Stimulated activated CD8-positive, alpha-beta memory T cell treated with anti-CD3 and anti-CD28 coated beads, Interleukin-2, amount 100 ng/mL, for 48 hours (primary cell): ENCODE measurements around the gene C19orf25.
"Not testable (repeated sequence)": the region's sequence is repeated elsewhere in the genome, so short reads cannot be mapped to it uniquely, and the experiment has no call there.

ENCODE experiments used
- DNase-seq, 2 donors: peaks; one replicate each; pipeline ENCODE4 v3.0.0-alpha.2; 2020; ENCODE audit warnings: low read depth in 2 of 2

The C19orf25 gene

DNA sequence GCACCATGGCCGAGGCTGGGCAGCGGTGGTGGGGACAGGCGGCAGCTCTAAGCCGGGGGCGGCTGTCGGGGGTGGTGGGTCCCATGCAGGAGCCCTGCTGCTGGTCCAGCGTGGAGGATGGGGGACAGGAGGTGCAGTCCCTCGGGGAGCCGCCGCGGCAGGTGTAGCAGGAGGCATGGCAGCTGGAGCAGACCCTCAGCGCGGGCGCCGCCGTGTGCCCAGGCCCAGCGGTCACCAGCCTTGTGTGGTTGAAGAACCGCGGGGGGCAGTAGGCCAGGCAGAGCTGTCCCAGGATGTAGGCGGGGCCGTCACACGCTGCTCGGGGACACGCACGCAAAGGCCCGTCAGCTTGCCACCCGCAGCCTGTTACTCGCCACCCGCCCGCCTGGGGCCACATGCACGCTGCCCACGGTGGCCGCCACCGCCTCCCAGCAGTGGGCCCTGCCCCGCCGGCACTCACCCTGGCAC lies 2.9 kb upstream of the C19orf25 start:
- DNase-seq = no peak

- DNase-seq = no peak
Observed at GRCh38 chr19:1481224-1481892, 2.3 kb upstream of the C19orf25 start.

GRCh38 chr19:1477056-1477455 lies 2.0 kb downstream of the C19orf25 start:
- not testable (repeated sequence) for DNase-seq

GRCh38 chr19:1475751-1476437 lies 3.1 kb downstream of the C19orf25 start:
- DNase-seq = no peak

GRCh38 chr19:1474765-1475351 lies 4.2 kb downstream of the C19orf25 start:
- no peak for DNase-seq

GRCh38 chr19:1474011-1474764 lies 4.8 kb downstream of the C19orf25 start:
- DNase-seq = no peak

DNA sequence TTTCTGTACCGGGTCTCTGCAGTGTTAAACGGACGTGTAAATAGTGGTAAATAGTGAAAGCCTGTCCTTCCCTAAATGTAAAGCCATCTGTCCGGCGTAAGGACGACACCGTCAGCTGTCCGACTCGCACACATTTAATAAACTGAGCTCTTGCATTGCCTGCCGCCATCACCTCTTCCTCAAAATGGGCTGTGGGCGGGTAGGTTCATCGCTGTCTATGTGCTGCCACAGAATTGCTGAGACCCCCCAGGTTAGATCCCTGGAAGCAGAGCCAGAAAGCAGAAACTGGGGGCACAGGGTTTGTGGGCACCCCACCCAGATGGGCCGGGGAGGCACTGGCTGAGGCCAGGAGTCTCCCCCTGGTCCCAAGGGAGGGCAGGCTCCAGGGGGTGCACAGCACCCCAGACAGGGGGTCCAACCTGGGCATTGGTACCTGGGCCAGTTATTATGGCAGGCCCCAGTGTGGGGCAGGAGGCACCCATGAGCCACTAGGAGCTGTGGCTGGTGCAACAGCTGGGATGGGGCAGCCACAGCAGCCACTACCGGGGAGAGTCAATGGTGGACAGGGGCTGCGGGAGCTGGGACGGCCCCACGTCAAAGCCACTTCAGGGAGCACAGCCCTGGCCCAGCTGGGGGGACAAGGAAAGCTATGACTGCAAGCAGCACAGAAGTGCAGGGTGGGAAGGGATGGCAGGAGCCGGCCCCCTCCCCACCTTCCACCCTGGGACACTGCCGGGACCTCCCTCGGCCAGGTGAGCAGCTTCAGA lies 5.7 kb downstream of the C19orf25 start:
- DNase-seq = no peak

GRCh38 chr19:1472231-1473084 lies 6.6 kb downstream of the C19orf25 start:
- DNase-seq = no peak

- no peak for DNase-seq
Observed at GRCh38 chr19:1471515-1472160, 7.4 kb downstream of the C19orf25 start.

DNA sequence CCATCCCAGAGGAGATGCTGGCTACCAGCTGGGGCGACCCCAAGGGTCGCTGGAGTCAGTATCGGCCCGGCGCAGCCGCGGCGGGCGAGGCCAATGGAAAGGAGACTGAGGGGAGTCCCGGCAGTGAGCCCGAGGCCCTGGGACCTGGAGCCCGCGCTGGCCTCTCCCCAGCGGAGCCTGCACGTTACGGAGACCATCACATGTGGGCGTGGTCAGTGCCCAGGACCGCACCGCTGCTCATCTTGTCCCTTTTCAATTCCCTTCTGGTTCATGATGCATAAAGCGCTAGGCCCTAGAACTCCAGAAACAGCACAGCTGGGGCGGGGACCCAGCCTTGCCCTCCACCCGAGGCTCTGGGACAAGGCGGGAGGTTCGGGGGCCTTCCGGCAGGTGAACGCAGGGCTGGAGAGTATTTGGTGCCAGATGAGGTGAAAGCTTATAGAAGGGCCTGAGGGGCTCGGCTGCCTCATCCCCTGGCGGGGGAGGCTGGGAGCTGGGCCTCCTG lies 8.0 kb downstream of the C19orf25 start:
- no peak for DNase-seq

- DNase-seq = peak; percentile 50 to 62
Observed at GRCh38 chr19:1470305-1471009, 8.6 kb downstream of the C19orf25 start.

DNA sequence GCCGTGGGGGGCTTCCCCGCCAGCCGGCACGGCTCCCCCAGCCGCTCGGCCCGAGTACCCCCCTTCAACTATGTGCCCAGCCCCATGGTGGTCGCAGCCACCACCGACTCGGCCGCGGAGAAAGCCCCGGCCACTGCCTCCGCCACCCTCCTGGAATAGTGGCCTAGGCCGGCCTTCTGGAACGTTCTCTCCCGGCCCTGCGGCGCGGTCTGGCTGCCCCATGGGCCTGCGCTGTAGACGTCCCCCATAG lies 9.0 kb downstream of the C19orf25 start:
- no peak for DNase-seq

- no peak for DNase-seq
Observed at GRCh38 chr19:1469255-1470054, 9.6 kb downstream of the C19orf25 start.

- DNase-seq = peak in 1 of 2 donors; percentile 41
Observed at GRCh38 chr19:1468821-1469254, 10.2 kb downstream of the C19orf25 start.

GRCh38 chr19:1468274-1468820 lies 10.7 kb downstream of the C19orf25 start:
- no peak for DNase-seq

- DNase-seq = no peak
Observed at GRCh38 chr19:1467490-1468273, 11.3 kb downstream of the C19orf25 start.

- no peak for DNase-seq
Observed at GRCh38 chr19:1467215-1467489, 11.9 kb downstream of the C19orf25 start.
